Lower leg skin (tissue), 4 donors: Measurements from ENCODE around the gene SRSF1. TPM values are rescaled to one million over a fixed set of nuclear protein-coding genes. Genes with fewer than 3 reads are reported as not detected.

Experiments
- DNase-seq, 2 donors: peaks; one replicate each; pipeline ENCODE4 v3.0.0-alpha.2; 2019; ENCODE audit warnings: low spot score in 2 of 2
- H3K4me3 ChIP-seq: fragments of 200-600 bp; sonication (generic); 2 replicates; pipeline ENCODE4 v1.5.1; 2017; ENCODE audit warnings: mild to moderate bottlenecking, low read depth; ENCODE audit not compliant: poor library complexity, severe bottlenecking
- CTCF ChIP-seq, 3 donors: fragments of 450-650 bp; IDR thresholded peaks; one replicate each; pipeline ENCODE4 v1.5.1; 2016; ENCODE audit warnings: antibody characterized with exemption in 3 of 3, mild to moderate bottlenecking in 3 of 3, moderate library complexity in 2 of 3
- POLR2A ChIP-seq, 2 donors: fragments of 450-650 bp; IDR thresholded peaks; one replicate each; pipeline ENCODE4 v1.6.1; 2016 to 2017; ENCODE audit warnings: antibody characterized with exemption in 2 of 2, mild to moderate bottlenecking in 1 of 2, moderate library complexity in 1 of 2
- WGBS, 2 donors: methylation state at CpG; one replicate each; pipeline ENCODE4 v1.1.5; 2018; 5-methylcytosine and 5-hydroxymethylcytosine counted together
- intact Hi-C: fragments of 100-400 bp; cut with DNase I; formaldehyde crosslinking; loops from one replicate; pipeline ENCODE4 v1.15.0; 2023; ENCODE audit warnings: low total_unique reads
- total RNA-seq, 4 donors: library from RNA; depleted of rRNA; stranded (reverse); fragments of >200 nt; gene quantifications; one replicate each; pipeline ENCODE4 v1.1.0, GENCODE V29; 2016

The SRSF1 gene
- total RNA-seq, 4 donors from 2014 or later, result 82.3 to 128 (median 104) TPM

GRCh38 chr17:57984936-57985674, 21.9 kb downstream of the SRSF1 start:
- H3K4me3 ChIP-seq, result no peak overlapping the region
- DNase-seq, result no peak
- TF ChIP-seq CTCF (IDR thresholded peaks at IDR 0.05) (no peak), POLR2A (IDR thresholded peaks at IDR 0.05) (no peak)
- 47 to 52% methylated on average over 4 of the region's 4 CpGs for WGBS, 2 donors
- intact Hi-C loops, result no loop called here

- intact Hi-C loops, result no loop called here
- no peak for DNase-seq
- WGBS, 2 donors, result 51 to 60% methylated on average over 4 of the region's 4 CpGs
- no peak for TF ChIP-seq CTCF (IDR thresholded peaks at IDR 0.05)
- no peak for TF ChIP-seq POLR2A (IDR thresholded peaks at IDR 0.05)
- H3K4me3 ChIP-seq, result no peak overlapping the region
These were observed 22.7 kb downstream of the SRSF1 start for GRCh38 chr17:57984261-57984890.

- TF ChIP-seq CTCF (IDR thresholded peaks at IDR 0.05), result no peak
- TF ChIP-seq POLR2A (IDR thresholded peaks at IDR 0.05), result no peak
- no peak overlapping the region for H3K4me3 ChIP-seq
- WGBS, 2 donors, result 82 to 88% methylated on average over 1 of the region's 1 CpG
- intact Hi-C loops, result no loop called here
- DNase-seq, result no peak
These were observed 23.6 kb downstream of the SRSF1 start for GRCh38 chr17:57983446-57983845.

GRCh38 chr17:57982452-57983170, 24.4 kb downstream of the SRSF1 start:
- no peak overlapping the region for H3K4me3 ChIP-seq
- intact Hi-C loops, result no loop called here
- WGBS, 2 donors, result 78 to 79% methylated on average over 14 of the region's 14 CpGs
- peak in 1 of 2 donors; percentile 74 for DNase-seq
- TF ChIP-seq POLR2A (IDR thresholded peaks at IDR 0.05) (no peak), CTCF (IDR thresholded peaks at IDR 0.05) (no peak)

- intact Hi-C loops, result no loop called here
- TF ChIP-seq POLR2A (IDR thresholded peaks at IDR 0.05) (no peak), CTCF (IDR thresholded peaks at IDR 0.05) (no peak)
- 84 to 88% methylated on average over 4 of the region's 4 CpGs for WGBS, 2 donors
These were observed 26.5 kb downstream of the SRSF1 start for GRCh38 chr17:57980522-57980921.

More at GRCh38 chr17:57980522-57980921, 26.5 kb downstream of the SRSF1 start:
- peak in 1 of 2 donors; percentile 39 for DNase-seq
- no peak overlapping the region for H3K4me3 ChIP-seq
